ENCODE results near the gene HNRNPH3.
"Not testable (repeated sequence)": the region's sequence is repeated elsewhere in the genome, so short reads cannot be mapped to it uniquely, and the experiment has no call there.

HNRNPH3 gene

GRCh38 chr10:68331455-68332258 lies at the start of gene HNRNPH3:
HNRNPH3 (plus strand) TSS chr10:68332064; CDS start chr10:68337222, 5,158 bp downstream.
- Mint-ChIP-seq H3K4me1 (peaks cover 51% of the 10 kb centered on the region), H3K4me3 (peak within 1 kb of the TSS; percentile 91 to 99), H3K27ac (peak within 1 kb of the TSS; percentile 100), H3K27me3 (no peaks in the 10 kb centered on the region), H3K9me3 (no peaks in the 10 kb centered on the region)
- ATAC-seq = peak; percentile 91
- peak; percentile 98 to 99 for DNase-seq

GRCh38 chr10:68284062-68285001 lies 47.5 kb upstream of the HNRNPH3 start:
- no peak for ATAC-seq
- H3K27me3 Mint-ChIP-seq = no peaks in the 10 kb centered on the region
- H3K9me3 Mint-ChIP-seq = no peaks in the 10 kb centered on the region
- H3K27ac Mint-ChIP-seq = no peak overlapping the region
- peaks cover 6% of the 10 kb centered on the region for H3K4me1 Mint-ChIP-seq
- no peak for DNase-seq
- no peak overlapping the region for H3K4me3 Mint-ChIP-seq

- Mint-ChIP-seq H3K4me3 (no peak overlapping the region), H3K27ac (peak overlapping the region in 1 of 2 donors; percentile 6), H3K27me3 (no peaks in the 10 kb centered on the region), H3K4me1 (no peaks in the 10 kb centered on the region), H3K9me3 (no peaks in the 10 kb centered on the region)
- DNase-seq (no peak), ATAC-seq (no peak)
Measured at GRCh38 chr10:68288717-68289116, 43.1 kb upstream of the HNRNPH3 start.

- no peak for DNase-seq
- Mint-ChIP-seq H3K4me1 (no peaks in the 10 kb centered on the region), H3K27me3 (no peaks in the 10 kb centered on the region), H3K4me3 (no peak overlapping the region), H3K27ac (no peak overlapping the region), H3K9me3 (no peaks in the 10 kb centered on the region)
- no peak for ATAC-seq
Measured at GRCh38 chr10:68290736-68291135, 41.1 kb upstream of the HNRNPH3 start.

GRCh38 chr10:68296843-68297663 lies 34.8 kb upstream of the HNRNPH3 start:
- no peaks in the 10 kb centered on the region for H3K9me3 Mint-ChIP-seq
- ATAC-seq (no peak), DNase-seq (no peak)
- H3K4me1 Mint-ChIP-seq = no peaks in the 10 kb centered on the region
- no peak overlapping the region for H3K4me3 Mint-ChIP-seq
- no peaks in the 10 kb centered on the region for H3K27me3 Mint-ChIP-seq
- no peak overlapping the region for H3K27ac Mint-ChIP-seq

- Mint-ChIP-seq H3K9me3 (no peaks in the 10 kb centered on the region), H3K4me1 (no peaks in the 10 kb centered on the region), H3K4me3 (no peak overlapping the region), H3K27me3 (no peaks in the 10 kb centered on the region), H3K27ac (no peak overlapping the region)
- no peak for DNase-seq
- ATAC-seq = no peak
Measured at GRCh38 chr10:68301301-68301700, 30.6 kb upstream of the HNRNPH3 start.

GRCh38 chr10:68301790-68302502 lies 29.9 kb upstream of the HNRNPH3 start:
- DNase-seq (no peak), ATAC-seq (peak; percentile 49)
- Mint-ChIP-seq H3K4me1 (no peaks in the 10 kb centered on the region), H3K4me3 (no peak overlapping the region), H3K27ac (no peak overlapping the region), H3K27me3 (no peaks in the 10 kb centered on the region), H3K9me3 (no peaks in the 10 kb centered on the region)

GRCh38 chr10:68302503-68302823 lies 29.4 kb upstream of the HNRNPH3 start:
- ATAC-seq = no peak
- Mint-ChIP-seq H3K27ac (no peak overlapping the region), H3K4me1 (no peaks in the 10 kb centered on the region), H3K27me3 (no peaks in the 10 kb centered on the region), H3K9me3 (no peaks in the 10 kb centered on the region), H3K4me3 (no peak overlapping the region)
- no peak for DNase-seq

- H3K27me3 Mint-ChIP-seq = no peaks in the 10 kb centered on the region
- no peak overlapping the region for H3K4me3 Mint-ChIP-seq
- no peak overlapping the region for H3K27ac Mint-ChIP-seq
- no peak for ATAC-seq
- DNase-seq = no peak
- no peaks in the 10 kb centered on the region for H3K4me1 Mint-ChIP-seq
- no peaks in the 10 kb centered on the region for H3K9me3 Mint-ChIP-seq
Measured at GRCh38 chr10:68302871-68303270, 29.0 kb upstream of the HNRNPH3 start.

- Mint-ChIP-seq H3K27ac (no peak overlapping the region), H3K9me3 (no peaks in the 10 kb centered on the region), H3K4me1 (no peaks in the 10 kb centered on the region), H3K27me3 (no peaks in the 10 kb centered on the region), H3K4me3 (no peak overlapping the region)
- ATAC-seq (no peak), DNase-seq (no peak)
Measured at GRCh38 chr10:68303849-68304412, 27.9 kb upstream of the HNRNPH3 start.

- DNase-seq (no peak), ATAC-seq (no peak)
- H3K9me3 Mint-ChIP-seq = no peaks in the 10 kb centered on the region
- no peaks in the 10 kb centered on the region for H3K4me1 Mint-ChIP-seq
- H3K4me3 Mint-ChIP-seq = no peak overlapping the region
- no peaks in the 10 kb centered on the region for H3K27me3 Mint-ChIP-seq
- H3K27ac Mint-ChIP-seq = no peak overlapping the region
Measured at GRCh38 chr10:68305854-68306253, 26.0 kb upstream of the HNRNPH3 start.

- no peak overlapping the region for H3K4me3 Mint-ChIP-seq
- H3K4me1 Mint-ChIP-seq = peaks cover 10% of the 10 kb centered on the region
- ATAC-seq (no peak), DNase-seq (no peak)
- H3K27me3 Mint-ChIP-seq = no peaks in the 10 kb centered on the region
- peaks cover under 1 to 1% of the 10 kb centered on the region in 2 donors for H3K9me3 Mint-ChIP-seq
- H3K27ac Mint-ChIP-seq = no peak overlapping the region
Measured at GRCh38 chr10:68310531-68310930, 21.3 kb upstream of the HNRNPH3 start.

GRCh38 chr10:68314930-68315329 lies 16.9 kb upstream of the HNRNPH3 start:
- H3K4me3 Mint-ChIP-seq, DNase-seq, H3K27ac Mint-ChIP-seq, H3K27me3 Mint-ChIP-seq, ATAC-seq: not testable (repeated sequence)
- Mint-ChIP-seq H3K4me1 (peaks cover 15% of the 10 kb centered on the region), H3K9me3 (peaks cover 15 to 21% of the 10 kb centered on the region in 2 donors)

- peaks cover 15% of the 10 kb centered on the region for H3K4me1 Mint-ChIP-seq
- ATAC-seq (no peak), DNase-seq (no peak)
- no peak overlapping the region for H3K4me3 Mint-ChIP-seq
- peaks cover 15 to 21% of the 10 kb centered on the region in 2 donors for H3K9me3 Mint-ChIP-seq
- no peak overlapping the region for H3K27ac Mint-ChIP-seq
- no peaks in the 10 kb centered on the region for H3K27me3 Mint-ChIP-seq
Measured at GRCh38 chr10:68315582-68315981, 16.3 kb upstream of the HNRNPH3 start.

All from stimulated activated naive CD8-positive, alpha-beta T cell treated with anti-CD3 and anti-CD28 coated beads, Interleukin-15, amount 100 ng/mL, for 72 hours (primary cell).